Measurements from ENCODE around the gene UPF1.

Gene UPF1

GRCh38 chr19:18860725-18861124, 29.0 kb downstream of the UPF1 start:
- H3K27ac ChIP-seq = peak overlapping the region; percentile 5; the same call in 1 of the 2 replicates
- TF ChIP-seq CTCF (conservative IDR thresholded peaks at IDR 0.05) = no peak

- peak overlapping the region; percentile 5; the same call in 1 of the 2 replicates for H3K27ac ChIP-seq
- TF ChIP-seq CTCF (conservative IDR thresholded peaks at IDR 0.05) = no peak
These were observed 29.5 kb downstream of the UPF1 start for GRCh38 chr19:18861235-18861634.

GRCh38 chr19:18861917-18862316, 30.2 kb downstream of the UPF1 start:
- H3K27ac ChIP-seq = no peak overlapping the region
- no peak for TF ChIP-seq CTCF (conservative IDR thresholded peaks at IDR 0.05)

GRCh38 chr19:18862976-18863842, 31.4 kb downstream of the UPF1 start:
- no peak overlapping the region for H3K27ac ChIP-seq
- no peak for TF ChIP-seq CTCF (conservative IDR thresholded peaks at IDR 0.05)

DNA sequence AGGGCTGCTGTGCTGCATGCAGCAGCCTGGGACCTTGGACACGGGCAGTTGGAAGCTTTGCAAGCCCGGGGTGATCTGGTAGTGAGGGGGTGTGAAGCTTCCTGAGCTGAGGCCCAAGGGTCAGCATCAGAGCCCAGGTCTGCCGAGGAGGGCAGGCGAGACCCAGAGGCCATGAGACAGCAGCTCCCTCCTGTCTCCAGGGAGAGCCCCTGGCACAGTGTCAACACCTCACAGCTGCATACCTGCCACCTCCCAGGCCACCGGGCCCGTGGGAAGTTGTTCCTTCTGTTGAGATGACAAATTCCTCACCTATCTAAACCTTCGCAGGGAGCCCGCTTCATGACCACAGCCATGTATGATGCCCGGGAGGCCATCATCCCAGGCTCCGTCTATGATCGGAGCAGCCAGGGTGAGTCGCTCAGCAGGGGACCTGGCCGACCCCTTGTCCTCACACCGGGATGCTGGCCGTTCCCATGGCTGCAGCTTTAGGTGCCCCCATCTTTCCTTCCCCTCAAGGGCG, 32.1 kb downstream of the UPF1 start:
- H3K27ac ChIP-seq = no peak overlapping the region
- no peak for TF ChIP-seq CTCF (conservative IDR thresholded peaks at IDR 0.05)

DNA sequence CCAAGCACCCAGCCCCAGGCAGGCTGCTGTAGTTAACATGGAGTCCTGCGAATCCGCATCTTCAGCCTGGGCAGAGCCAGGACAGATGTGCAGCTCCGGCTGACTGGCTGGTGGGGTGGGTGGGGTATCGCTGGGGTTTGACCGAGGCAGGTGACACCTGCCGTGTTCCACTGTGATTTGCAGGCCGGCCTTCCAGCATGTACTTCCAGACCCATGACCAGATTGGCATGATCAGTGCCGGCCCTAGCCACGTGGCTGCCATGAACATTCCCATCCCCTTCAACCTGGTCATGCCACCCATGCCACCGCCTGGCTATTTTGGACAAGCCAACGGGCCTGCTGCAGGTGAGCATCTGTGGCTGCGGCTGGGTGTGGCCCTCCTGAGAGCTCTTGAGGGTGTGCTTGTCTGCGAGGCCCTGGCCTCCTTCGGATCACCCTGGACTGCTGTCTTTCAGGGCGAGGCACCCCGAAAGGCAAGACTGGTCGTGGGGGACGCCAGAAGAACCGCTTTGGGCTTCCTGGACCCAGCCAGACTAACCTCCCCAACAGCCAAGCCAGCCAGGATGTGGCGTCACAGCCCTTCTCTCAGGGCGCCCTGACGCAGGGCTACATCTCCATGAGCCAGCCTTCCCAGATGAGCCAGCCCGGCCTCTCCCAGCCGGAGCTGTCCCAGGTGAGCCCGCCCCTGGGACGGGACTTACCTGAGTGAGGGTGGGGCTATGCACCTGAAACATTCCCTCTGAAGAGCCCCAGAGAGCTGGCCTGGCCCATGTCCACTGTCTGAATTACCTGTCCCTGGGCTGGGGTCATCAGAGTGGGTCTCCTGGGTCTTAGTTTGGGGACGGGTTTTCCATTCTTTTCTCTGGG, 33.6 kb downstream of the UPF1 start:
- TF ChIP-seq CTCF (conservative IDR thresholded peaks at IDR 0.05) = no peak
- peak overlapping the region; percentile 34 for H3K27ac ChIP-seq
